ENCODE results near the gene GDPD3. TPM values are rescaled to one million over a fixed set of nuclear protein-coding genes. Genes with fewer than 3 reads are reported as not detected.

Gene GDPD3
- total RNA-seq, 6 experiments from 2014 or later: 0.19 to 2.3 (median 2.3) TPM; not detected in 1

- Histone ChIP-seq H3K9me3 (no peaks in the 10 kb centered on the region), H3K27me3 (no peaks in the 10 kb centered on the region), H3K36me3 (peaks cover 0 to 6% (median 0%) of the 10 kb centered on the region in 4 donors), H3K4me1 (no peaks in the 10 kb centered on the region), H3K4me3 (no peak overlapping the region), H3K27ac (no peak overlapping the region)
- no peak for TF ChIP-seq CTCF (IDR thresholded peaks at IDR 0.05)
- no peak for TF ChIP-seq POLR2A (IDR thresholded peaks at IDR 0.05)
- DNase-seq (no peak), ATAC-seq (no peak)
- WGBS (ENCODE audit: insufficient coverage, low coverage, low lambda C conversion rate, missing lambda C conversion rate): 82% methylated on average over 3 of the region's 4 CpGs
- intact Hi-C loops (cut with DNase I): no loop called here
Measured at GRCh38 chr16:30104090-30104489, 9.2 kb downstream of the GDPD3 start.

GRCh38 chr16:30096862-30097563, 16.3 kb downstream of the GDPD3 start:
- H3K4me3 ChIP-seq: peak overlapping the region in 1 of 3 donors; percentile 63
- peaks cover 0 to 21% (median 0%) of the 10 kb centered on the region in 4 donors for H3K4me1 ChIP-seq
- DNase-seq (no peak), ATAC-seq (no peak)
- TF ChIP-seq POLR2A (IDR thresholded peaks at IDR 0.05): no peak
- no peak for TF ChIP-seq CTCF (IDR thresholded peaks at IDR 0.05)
- peak overlapping the region in 2 of 3 donors; percentile 74 to 92 for H3K27ac ChIP-seq
- 93% methylated on average over 16 of the region's 18 CpGs for WGBS (ENCODE audit: insufficient coverage, low coverage, low lambda C conversion rate, missing lambda C conversion rate)
- peaks cover 0 to 11% (median 0%) of the 10 kb centered on the region in 4 donors for H3K36me3 ChIP-seq
- no peaks in the 10 kb centered on the region for H3K9me3 ChIP-seq
- intact Hi-C loops (cut with DNase I): no loop called here
- H3K27me3 ChIP-seq: no peaks in the 10 kb centered on the region

- TF ChIP-seq POLR2A (IDR thresholded peaks at IDR 0.05): peak; percentile 57
- TF ChIP-seq CTCF (IDR thresholded peaks at IDR 0.05): no peak
Measured at GRCh38 chr16:30096105-30096861, 17.1 kb downstream of the GDPD3 start, which contains the start of gene YPEL3. TSS of gene YPEL3 (minus strand) at chr16:30096213. CDS start at chr16:30095482, 731 bp downstream.

GRCh38 chr16:30095166-30096078, 17.9 kb downstream of the GDPD3 start:
- intact Hi-C loops (cut with DNase I): no loop called here
- Histone ChIP-seq H3K27ac (peak overlapping the region; percentile 88 to 92 (median 92)), H3K4me1 (peaks cover 0 to 34% (median 4%) of the 10 kb centered on the region in 4 donors), H3K27me3 (no peaks in the 10 kb centered on the region), H3K36me3 (peaks cover 0 to 11% (median 0%) of the 10 kb centered on the region in 4 donors), H3K4me3 (peak overlapping the region; percentile 55 to 63 (median 62)), H3K9me3 (no peaks in the 10 kb centered on the region)
- WGBS (ENCODE audit: insufficient coverage, low coverage, low lambda C conversion rate, missing lambda C conversion rate): 7% methylated on average over 8 of the region's 47 CpGs
- no peak for TF ChIP-seq POLR2A (IDR thresholded peaks at IDR 0.05)
- TF ChIP-seq CTCF (IDR thresholded peaks at IDR 0.05): no peak
- no peak for ATAC-seq
- no peak for DNase-seq

More at GRCh38 chr16:30096105-30096861, 17.1 kb downstream of the GDPD3 start, which contains the start of gene YPEL3:
- Histone ChIP-seq H3K27me3 (no peaks in the 10 kb centered on the region), H3K4me3 (peak within 1 kb of the TSS; percentile 55 to 63 (median 62)), H3K36me3 (peaks cover 0 to 11% (median 0%) of the 10 kb centered on the region in 4 donors), H3K4me1 (peaks cover 0 to 25% (median 1%) of the 10 kb centered on the region in 4 donors), H3K9me3 (no peaks in the 10 kb centered on the region), H3K27ac (peak within 1 kb of the TSS; percentile 88 to 92 (median 92))
- DNase-seq: peak; percentile 96 to 97 (median 97)
- intact Hi-C loops (cut with DNase I): no loop called here
- ATAC-seq: peak; percentile 69 to 83 (median 80)
- 83% methylated on average over 1 of the region's 77 CpGs for WGBS (ENCODE audit: insufficient coverage, low coverage, low lambda C conversion rate, missing lambda C conversion rate)
